Activated naive CD4-positive, alpha-beta T cell treated with anti-CD3 and anti-CD28 coated beads, Interleukin-2, amount 50 U/mL, for 24 hours (primary cell): ENCODE measurements around the gene UBE2E1.

Source experiments
- H3K27ac Mint-ChIP-seq: one replicate; pipeline ENCODE4 v1.8.0; 2021; ENCODE audit warnings: mild to moderate bottlenecking, mixed read lengths
- H3K27me3 Mint-ChIP-seq: one replicate; pipeline ENCODE4 v1.8.0; 2021; ENCODE audit warnings: mixed read lengths
- H3K36me3 Mint-ChIP-seq: one replicate; pipeline ENCODE4 v1.8.0; 2021; ENCODE audit warnings: mixed read lengths
- H3K4me1 Mint-ChIP-seq: one replicate; pipeline ENCODE4 v1.8.0; 2021; ENCODE audit warnings: mixed read lengths
- H3K4me3 Mint-ChIP-seq: one replicate; pipeline ENCODE4 v1.8.0; 2021; ENCODE audit warnings: mild to moderate bottlenecking, mixed read lengths
- H3K9me3 Mint-ChIP-seq: one replicate; pipeline ENCODE4 v1.8.0; 2021; ENCODE audit warnings: mixed read lengths

The UBE2E1 gene

GRCh38 chr3:23808525-23808924 is 2.8 kb downstream of the UBE2E1 start:
- Mint-ChIP-seq H3K36me3 (peaks cover 11% of the 10 kb centered on the region), H3K27me3 (no peaks in the 10 kb centered on the region), H3K27ac (peak overlapping the region; percentile 43), H3K4me1 (peaks cover 62% of the 10 kb centered on the region), H3K4me3 (peak overlapping the region; percentile 98), H3K9me3 (no peaks in the 10 kb centered on the region)

- Mint-ChIP-seq H3K4me1 (peaks cover 67% of the 10 kb centered on the region), H3K27me3 (no peaks in the 10 kb centered on the region), H3K36me3 (peaks cover 11% of the 10 kb centered on the region), H3K4me3 (peak overlapping the region; percentile 98), H3K27ac (peak overlapping the region; percentile 100), H3K9me3 (no peaks in the 10 kb centered on the region)
These were observed 3.5 kb downstream of the UBE2E1 start for GRCh38 chr3:23809294-23809693.

- H3K4me3 Mint-ChIP-seq = peak overlapping the region; percentile 98
These were observed 4.1 kb downstream of the UBE2E1 start for GRCh38 chr3:23809840-23810342.

GRCh38 chr3:23810343-23811184 is 4.8 kb downstream of the UBE2E1 start:
- H3K4me3 Mint-ChIP-seq = peak overlapping the region; percentile 98
- H3K36me3 Mint-ChIP-seq = peaks cover 12% of the 10 kb centered on the region
- H3K27ac Mint-ChIP-seq = peak overlapping the region; percentile 100
- H3K9me3 Mint-ChIP-seq = no peaks in the 10 kb centered on the region
- H3K4me1 Mint-ChIP-seq = peaks cover 75% of the 10 kb centered on the region
- H3K27me3 Mint-ChIP-seq = no peaks in the 10 kb centered on the region

More at GRCh38 chr3:23809840-23810342, 4.1 kb downstream of the UBE2E1 start:
- Mint-ChIP-seq H3K27ac (peak overlapping the region; percentile 100), H3K27me3 (no peaks in the 10 kb centered on the region), H3K36me3 (peaks cover 11% of the 10 kb centered on the region), H3K4me1 (peaks cover 73% of the 10 kb centered on the region), H3K9me3 (no peaks in the 10 kb centered on the region)

GRCh38 chr3:23811185-23811527 is 5.4 kb downstream of the UBE2E1 start:
- H3K4me3 Mint-ChIP-seq = peak overlapping the region; percentile 94
- peak overlapping the region; percentile 98 for H3K27ac Mint-ChIP-seq
- H3K36me3 Mint-ChIP-seq = peaks cover 12% of the 10 kb centered on the region
- H3K4me1 Mint-ChIP-seq = peaks cover 79% of the 10 kb centered on the region
- no peaks in the 10 kb centered on the region for H3K9me3 Mint-ChIP-seq
- H3K27me3 Mint-ChIP-seq = no peaks in the 10 kb centered on the region

GRCh38 chr3:23811919-23812318 is 6.2 kb downstream of the UBE2E1 start:
- Mint-ChIP-seq H3K27ac (peak overlapping the region; percentile 90), H3K36me3 (peaks cover 12% of the 10 kb centered on the region), H3K27me3 (no peaks in the 10 kb centered on the region), H3K4me3 (peak overlapping the region; percentile 94), H3K9me3 (no peaks in the 10 kb centered on the region), H3K4me1 (peaks cover 78% of the 10 kb centered on the region)

- H3K27me3 Mint-ChIP-seq = no peaks in the 10 kb centered on the region
- H3K9me3 Mint-ChIP-seq = no peaks in the 10 kb centered on the region
- H3K4me3 Mint-ChIP-seq = no peak overlapping the region
- peaks cover 11% of the 10 kb centered on the region for H3K36me3 Mint-ChIP-seq
- peaks cover 73% of the 10 kb centered on the region for H3K4me1 Mint-ChIP-seq
- no peak overlapping the region for H3K27ac Mint-ChIP-seq
These were observed 10.1 kb downstream of the UBE2E1 start for GRCh38 chr3:23815879-23816278.

- Mint-ChIP-seq H3K36me3 (peaks cover 12% of the 10 kb centered on the region), H3K27ac (no peak overlapping the region), H3K4me1 (peaks cover 73% of the 10 kb centered on the region), H3K27me3 (no peaks in the 10 kb centered on the region), H3K4me3 (no peak overlapping the region), H3K9me3 (no peaks in the 10 kb centered on the region)
These were observed 11.0 kb downstream of the UBE2E1 start for GRCh38 chr3:23816721-23817120.

GRCh38 chr3:23817508-23818223 is 11.9 kb downstream of the UBE2E1 start:
- H3K27ac Mint-ChIP-seq = no peak overlapping the region
- no peak overlapping the region for H3K4me3 Mint-ChIP-seq
- H3K4me1 Mint-ChIP-seq = peaks cover 69% of the 10 kb centered on the region
- H3K9me3 Mint-ChIP-seq = no peaks in the 10 kb centered on the region
- no peaks in the 10 kb centered on the region for H3K27me3 Mint-ChIP-seq
- H3K36me3 Mint-ChIP-seq = peaks cover 9% of the 10 kb centered on the region

GRCh38 chr3:23819599-23820360 is 14.0 kb downstream of the UBE2E1 start:
- H3K27me3 Mint-ChIP-seq = no peaks in the 10 kb centered on the region
- H3K9me3 Mint-ChIP-seq = no peaks in the 10 kb centered on the region
- H3K4me1 Mint-ChIP-seq = peaks cover 76% of the 10 kb centered on the region
- H3K36me3 Mint-ChIP-seq = peaks cover 9% of the 10 kb centered on the region
- H3K27ac Mint-ChIP-seq = no peak overlapping the region
- no peak overlapping the region for H3K4me3 Mint-ChIP-seq

GRCh38 chr3:23820888-23821287 is 15.1 kb downstream of the UBE2E1 start:
- Mint-ChIP-seq H3K9me3 (no peaks in the 10 kb centered on the region), H3K36me3 (peaks cover 7% of the 10 kb centered on the region), H3K4me1 (peaks cover 76% of the 10 kb centered on the region), H3K27ac (no peak overlapping the region), H3K4me3 (no peak overlapping the region), H3K27me3 (no peaks in the 10 kb centered on the region)

GRCh38 chr3:23821858-23822257 is 16.1 kb downstream of the UBE2E1 start:
- Mint-ChIP-seq H3K27me3 (no peaks in the 10 kb centered on the region), H3K27ac (no peak overlapping the region), H3K4me1 (peaks cover 85% of the 10 kb centered on the region), H3K4me3 (no peak overlapping the region), H3K9me3 (no peaks in the 10 kb centered on the region), H3K36me3 (peaks cover 10% of the 10 kb centered on the region)

GRCh38 chr3:23822559-23822958 is 16.8 kb downstream of the UBE2E1 start:
- Mint-ChIP-seq H3K9me3 (no peaks in the 10 kb centered on the region), H3K4me1 (peaks cover 87% of the 10 kb centered on the region), H3K4me3 (no peak overlapping the region), H3K36me3 (peaks cover 10% of the 10 kb centered on the region), H3K27ac (no peak overlapping the region), H3K27me3 (no peaks in the 10 kb centered on the region)

GRCh38 chr3:23823620-23824019 is 17.9 kb downstream of the UBE2E1 start:
- Mint-ChIP-seq H3K36me3 (peaks cover 5% of the 10 kb centered on the region), H3K27ac (no peak overlapping the region), H3K4me3 (no peak overlapping the region), H3K4me1 (peaks cover 88% of the 10 kb centered on the region), H3K9me3 (no peaks in the 10 kb centered on the region), H3K27me3 (no peaks in the 10 kb centered on the region)

- H3K4me1 Mint-ChIP-seq = peaks cover 88% of the 10 kb centered on the region
- H3K27ac Mint-ChIP-seq = peak overlapping the region; percentile 26
- H3K4me3 Mint-ChIP-seq = no peak overlapping the region
- peaks cover 3% of the 10 kb centered on the region for H3K36me3 Mint-ChIP-seq
- H3K9me3 Mint-ChIP-seq = no peaks in the 10 kb centered on the region
- H3K27me3 Mint-ChIP-seq = no peaks in the 10 kb centered on the region
These were observed 19.1 kb downstream of the UBE2E1 start for GRCh38 chr3:23824699-23825444.
